ENCODE measurements around the gene SFSWAP. TPM values are rescaled to one million over a fixed set of nuclear protein-coding genes. Genes with fewer than 3 reads are reported as not detected.

SFSWAP gene
- total and polyA plus RNA-seq, 2 of the 8 experiments (the other 6 are each of a cell fraction or from before 2014, with no cell fraction given) = 36.5 to 49.5 TPM

DNA sequence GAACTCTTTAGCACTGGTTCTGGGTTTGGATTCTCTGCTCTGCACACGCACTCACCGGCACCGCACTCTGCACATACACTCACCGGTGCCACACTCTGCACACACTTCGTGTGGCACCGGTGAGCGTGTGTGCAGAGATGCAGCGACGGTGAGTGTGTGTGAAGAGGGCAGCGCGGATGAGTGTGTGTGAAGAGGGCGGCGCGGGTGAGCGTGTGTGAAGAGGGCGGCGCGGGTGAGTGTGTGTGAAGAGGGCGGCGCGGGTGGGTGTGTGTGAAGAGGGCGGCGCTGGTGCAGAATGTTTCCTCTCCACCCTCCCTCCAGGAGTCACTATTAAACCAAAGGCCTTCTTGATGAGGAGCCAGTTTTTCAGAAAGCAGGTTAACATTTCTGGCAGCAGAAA, 68.1 kb downstream of the SFSWAP start:
- ChIA-PET CTCF (ENCODE audit: partially characterized antibody) (interaction anchor here (2.3 kb wide), 1 partner anchor 24 kb away, joined by 9 read pairs; no protein-coding TSS in a partner anchor), POLR2A (ENCODE audit: partially characterized antibody) (no interaction called here)
- no peak overlapping the region for H3K27ac ChIP-seq (ENCODE audit: low read depth, low read length)
- H3K56ac ChIP-seq (replicated peaks; ENCODE audit: insufficient read length, low read depth, low read length) = no peak overlapping the region
- no peaks in the 10 kb centered on the region for H3K79me2 ChIP-seq (ENCODE audit: control insufficient read depth in 1 of 2, insufficient read depth in 2 of 2, low read length in 2 of 2)
- no peaks in the 10 kb centered on the region for H3K23me2 ChIP-seq (ENCODE audit: low read depth, low read length)
- H3K36me3 ChIP-seq (ENCODE audit: control insufficient read depth in 2 of 4, insufficient read depth in 4 of 4, low read length in 3 of 4) = peaks cover 3 to 21% (median 11%) of the 10 kb centered on the region in 4 experiments; a peak in 7 of 8 replicates
- H2BK120ac ChIP-seq (replicated peaks; ENCODE audit: low read depth, low read length) = no peak overlapping the region
- H3K9me3 ChIP-seq (ENCODE audit: insufficient read depth in 2 of 2, low read depth in 1 of 2, low read length in 1 of 2) = no peaks in the 10 kb centered on the region
- no peak overlapping the region for H4K5ac ChIP-seq (ENCODE audit: insufficient read length, low read depth, low read length)
- no peak overlapping the region for H3K23ac ChIP-seq (ENCODE audit: insufficient read length)
- H3K18ac ChIP-seq (ENCODE audit: extremely low read depth, low read length) = no peak overlapping the region
- H3K9ac ChIP-seq (replicated peaks in 1 of 4; ENCODE audit: extremely low read depth in 1 of 4, low read depth in 3 of 4, low read length in 3 of 4) = no peak overlapping the region; a peak in 1 of 7 replicates
- H2AK5ac ChIP-seq (ENCODE audit: low read depth, low read length) = no peak overlapping the region
- peaks cover 6 to 20% (median 15%) of the 10 kb centered on the region in 4 experiments for H3K4me1 ChIP-seq (replicated peaks in 1 of 4; ENCODE audit: control insufficient read depth in 3 of 4, insufficient read depth in 4 of 4, low read length in 3 of 4)
- H2BK15ac ChIP-seq (ENCODE audit: low read length) = no peak overlapping the region
- H3K79me1 ChIP-seq (ENCODE audit: low read depth, low read length) = no peaks in the 10 kb centered on the region
- H3K4ac ChIP-seq (replicated peaks; ENCODE audit: insufficient read length, low read depth, low read length) = no peak overlapping the region
- H3K27me3 ChIP-seq (replicated peaks in 1 of 4; ENCODE audit: control insufficient read depth in 3 of 4, extremely low read depth in 1 of 4, insufficient read depth in 3 of 4, low read length in 3 of 4) = no peaks in the 10 kb centered on the region
- no peak overlapping the region for H3K14ac ChIP-seq (ENCODE audit: insufficient read length)
- no peak for FAIRE-seq
- no peak overlapping the region for H3K4me3 ChIP-seq (ENCODE audit: extremely low read depth in 1 of 4, insufficient read depth in 2 of 4, low read depth in 3 of 4, low read length in 4 of 4)
- H2BK12ac ChIP-seq (ENCODE audit: low read depth, low read length) = no peak overlapping the region
- H2BK5ac ChIP-seq (ENCODE audit: low read depth, low read length) = no peak overlapping the region
- DNase-seq (ENCODE audit: low read depth in 1 of 2, low spot score in 2 of 2) = no peak
- no peak overlapping the region for H4K8ac ChIP-seq (ENCODE audit: extremely low read depth, insufficient read depth, low read length)
- no peak overlapping the region for H2BK20ac ChIP-seq (ENCODE audit: low read length)
- H2AFZ ChIP-seq (ENCODE audit: low read length) = no peak overlapping the region
- 96% methylated on average over 20 of the region's 23 CpGs; no CpG with 5 or more reads in 1 of the 2 experiments for WGBS, 2 experiments (ENCODE audit: extremely low coverage in 1 of 2, insufficient coverage in 1 of 2, insufficient read length in 1 of 2, insufficient replicate concordance in 2 of 2, low coverage in 1 of 2, low lambda C conversion rate in 2 of 2, missing lambda C conversion rate in 1 of 2)
- no peak overlapping the region for H3K4me2 ChIP-seq (ENCODE audit: insufficient read depth in 1 of 2, low read depth in 2 of 2, low read length in 2 of 2)
- H4K20me1 ChIP-seq (replicated peaks in 1 of 2; ENCODE audit: control insufficient read depth in 1 of 2, insufficient read depth in 2 of 2, low read length in 2 of 2) = no peaks in the 10 kb centered on the region
- H4K91ac ChIP-seq (replicated peaks; ENCODE audit: insufficient read length, low read length) = no peak overlapping the region
- TF ChIP-seq EZH2 (IDR thresholded peaks at IDR 0.05; ENCODE audit: low read depth, low read length, severe bottlenecking) (no peak), EP300 (IDR thresholded peaks at IDR 0.05; ENCODE audit: borderline replicate concordance in 1 of 2, low read depth in 2 of 2, low read length in 2 of 2) (no peak), RAD21 (IDR thresholded peaks at IDR 0.05 in 1 of 2, conservative IDR thresholded peaks at IDR 0.05 in 1 of 2; ENCODE audit: low read depth in 2 of 2, low read length in 2 of 2) (no peak), CEBPB (IDR thresholded peaks at IDR 0.05; ENCODE audit: low read depth, low read length) (no peak), POLR2AphosphoS5 (IDR thresholded peaks at IDR 0.05; ENCODE audit: low read depth, low read length) (no peak), RBBP5 (IDR thresholded peaks at IDR 0.05; ENCODE audit: borderline replicate concordance, low read depth, low read length) (no peak), SIRT6 (IDR thresholded peaks at IDR 0.05; ENCODE audit: low read length) (no peak), CBX5 (IDR thresholded peaks at IDR 0.05; ENCODE audit: low read depth, low read length) (no peak), SP2 (IDR thresholded peaks at IDR 0.05; ENCODE audit: low read length) (no peak), KDM5A (IDR thresholded peaks at IDR 0.05; ENCODE audit: low read length) (no peak), POU5F1 (IDR thresholded peaks at IDR 0.05; ENCODE audit: low read depth, low read length) (no peak), NRF1 (IDR thresholded peaks at IDR 0.05; ENCODE audit: low read depth, low read length) (no peak), BRCA1 (IDR thresholded peaks at IDR 0.05; ENCODE audit: low read depth, low read length) (no peak), JUND (IDR thresholded peaks at IDR 0.05; ENCODE audit: low read length) (no peak)
